Heart left ventricle (tissue), 13 donors: ENCODE measurements around the gene FBN1.

Source experiments
- POLR2A ChIP-seq, 2 donors: fragments of 450-650 bp; IDR thresholded peaks; one replicate each; pipeline ENCODE4 v1.6.1; 2017; ENCODE audit warnings: antibody characterized with exemption in 2 of 2, mild to moderate bottlenecking in 2 of 2, moderate library complexity in 2 of 2
- TF ChIP-seq, protein P1 (sequence below), 12 donors: fragments of 200-600 bp; sonication (generic) in 4 of 12; IDR thresholded peaks; one replicate each; pipeline versions ENCODE4 v1.5.0 to v1.8.0; 2018 to 2022; ENCODE audit warnings: antibody characterized with exemption in 12 of 12, mild to moderate bottlenecking in 5 of 12
- donor health status: ischemic (EF 13 %, LVEDD 7.1; RV severe dilation, severe dysfunction).
- donor health status: DM: no; HTN: yes; CAD: no.
- donor health status: DM: no; HTN: no; CAD: no.
- donor health status: ischemic (EF 25% LVEDD 6.9; RV normal size, moderate dysfunction).
- donor health status: ischemic (EF 25% LVEDD 5.7; RV mildly dilated, moderate dysfunction).
- donor health status: ischemic (EF 35%, LVEDD 5.7; RV mildly dilated, moderate dysfunction).
- donor health status: nonischemic (EF 11% LVEDD 7.7; RV severe dilation, severe dysfunction).
- donor health status: DM: yes; HTN: yes; CAD: no.
- donor health status: PGD.
- donor health status: ischemic (EF 29% LVEDD 5.4; RV normal size, mild dysfunction).
- donor health status: nonischemic (EF 23%, LVEDD 6.1; RV moderate dilation, normal function).

DNA sequence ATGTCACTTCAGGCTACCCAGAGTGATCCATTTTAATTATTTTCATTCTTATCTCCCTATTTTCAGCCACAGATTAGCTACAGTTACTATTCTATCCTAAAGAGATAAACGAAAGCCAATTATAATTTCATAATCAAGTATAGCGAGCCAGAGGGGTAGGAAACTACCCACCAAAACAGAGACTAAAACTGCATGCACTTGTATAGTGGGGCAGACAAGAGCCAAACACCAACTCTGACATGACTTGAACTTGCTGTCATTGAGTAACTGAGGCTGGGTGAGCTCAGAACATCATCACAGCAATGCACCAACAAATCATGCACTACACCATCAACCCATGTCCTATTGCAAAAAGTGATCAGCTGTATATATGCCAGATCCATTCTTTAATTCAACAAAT is 64.8 kb downstream of the FBN1 start:
- TF ChIP-seq, protein P1, sequence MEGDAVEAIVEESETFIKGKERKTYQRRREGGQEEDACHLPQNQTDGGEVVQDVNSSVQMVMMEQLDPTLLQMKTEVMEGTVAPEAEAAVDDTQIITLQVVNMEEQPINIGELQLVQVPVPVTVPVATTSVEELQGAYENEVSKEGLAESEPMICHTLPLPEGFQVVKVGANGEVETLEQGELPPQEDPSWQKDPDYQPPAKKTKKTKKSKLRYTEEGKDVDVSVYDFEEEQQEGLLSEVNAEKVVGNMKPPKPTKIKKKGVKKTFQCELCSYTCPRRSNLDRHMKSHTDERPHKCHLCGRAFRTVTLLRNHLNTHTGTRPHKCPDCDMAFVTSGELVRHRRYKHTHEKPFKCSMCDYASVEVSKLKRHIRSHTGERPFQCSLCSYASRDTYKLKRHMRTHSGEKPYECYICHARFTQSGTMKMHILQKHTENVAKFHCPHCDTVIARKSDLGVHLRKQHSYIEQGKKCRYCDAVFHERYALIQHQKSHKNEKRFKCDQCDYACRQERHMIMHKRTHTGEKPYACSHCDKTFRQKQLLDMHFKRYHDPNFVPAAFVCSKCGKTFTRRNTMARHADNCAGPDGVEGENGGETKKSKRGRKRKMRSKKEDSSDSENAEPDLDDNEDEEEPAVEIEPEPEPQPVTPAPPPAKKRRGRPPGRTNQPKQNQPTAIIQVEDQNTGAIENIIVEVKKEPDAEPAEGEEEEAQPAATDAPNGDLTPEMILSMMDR (IDR thresholded peaks at IDR 0.05) = no peak
- TF ChIP-seq POLR2A (IDR thresholded peaks at IDR 0.05) = no peak
